CD8-positive, alpha-beta memory T cell (primary cell): ENCODE measurements around the gene FZD10. TPM values are rescaled to one million over a fixed set of nuclear protein-coding genes. Genes with fewer than 3 reads are reported as not detected.

Experiments
- CTCF ChIA-PET: fragments of 350-600 bp; sonication (Branson Sonifier 250); formaldehyde crosslinking; loops from one replicate; lab custom pipeline; 2021; ENCODE audit warnings: antibody characterized with exemption; lab: Charles Lee
- POLR2A ChIA-PET: fragments of 350-600 bp; sonication (Branson Sonifier 250); formaldehyde crosslinking; loops from one replicate; lab custom pipeline; 2021; ENCODE audit warnings: antibody characterized with exemption; lab: Charles Lee
- DNase-seq, 5 donors: peaks; one replicate each; pipeline versions ENCODE4 v3.0.0 to v3.0.0-alpha.2; 2020 to 2022; ENCODE audit warnings: mixed read lengths in 1 of 5
- H3K27ac ChIP-seq: one replicate; pipeline ENCODE4 v1.7.0; 2013; ENCODE audit warnings: low read depth, mild to moderate bottlenecking, low read length, moderate library complexity
- H3K27me3 ChIP-seq: 2 replicates; pipeline ENCODE4 v1.7.0; 2013; ENCODE audit warnings: low read length, mild to moderate bottlenecking; ENCODE audit not compliant: insufficient read depth, poor library complexity, severe bottlenecking
- H3K36me3 ChIP-seq: 2 replicates; pipeline ENCODE4 v1.7.0; 2013; ENCODE audit warnings: mild to moderate bottlenecking, low read length, moderate library complexity; ENCODE audit not compliant: insufficient read depth
- H3K4me1 ChIP-seq: 2 replicates; pipeline ENCODE4 v1.7.0; 2013; ENCODE audit warnings: mild to moderate bottlenecking, low read length, moderate library complexity; ENCODE audit not compliant: insufficient read depth
- H3K4me3 ChIP-seq: 2 replicates; pipeline ENCODE4 v1.7.0; 2013; ENCODE audit warnings: mild to moderate bottlenecking, low read length
- H3K9me3 ChIP-seq: 2 replicates; pipeline ENCODE4 v1.7.0; 2013; ENCODE audit warnings: mild to moderate bottlenecking, low read length
- H3K27ac Mint-ChIP-seq, 8 donors: one replicate each; pipeline ENCODE4 v1.8.0; 2020 to 2021; ENCODE audit warnings: mixed read lengths in 8 of 8, mild to moderate bottlenecking in 6 of 8, inconsistent platforms in 3 of 8, moderate library complexity in 3 of 8
- H3K27me3 Mint-ChIP-seq, 2 donors: one replicate each; pipeline ENCODE4 v1.8.0; 2020 to 2021; ENCODE audit warnings: mixed read lengths in 2 of 2, mild to moderate bottlenecking in 1 of 2, moderate library complexity in 1 of 2
- H3K36me3 Mint-ChIP-seq, 3 donors: one replicate each; pipeline ENCODE4 v1.8.0; 2020 to 2021; ENCODE audit warnings: mixed read lengths in 3 of 3, inconsistent platforms in 1 of 3, mild to moderate bottlenecking in 1 of 3
- H3K4me1 Mint-ChIP-seq, 3 donors: one replicate each; pipeline ENCODE4 v1.8.0; 2020 to 2021; ENCODE audit warnings: mixed read lengths in 3 of 3, inconsistent platforms in 1 of 3, mild to moderate bottlenecking in 1 of 3
- H3K4me3 Mint-ChIP-seq, 7 donors: one replicate each; pipeline ENCODE4 v1.8.0; 2020 to 2021; ENCODE audit warnings: mixed read lengths in 7 of 7, mild to moderate bottlenecking in 6 of 7, moderate library complexity in 4 of 7, inconsistent platforms in 2 of 7
- H3K9me3 Mint-ChIP-seq, 5 donors: one replicate each; pipeline ENCODE4 v1.8.0; 2020 to 2022; ENCODE audit warnings: mixed read lengths in 5 of 5, mild to moderate bottlenecking in 3 of 5, moderate library complexity in 2 of 5, inconsistent platforms in 1 of 5
- polyA plus RNA-seq: library from polyadenylated mRNA; unstranded; fragments of 300-500 nt; fragmentation: Illumina TruSeq; gene quantifications from one replicate; pipeline ENCODE4 v1.2.3, GENCODE V29; 2021
- total RNA-seq, 2 experiments: library from RNA; stranded (reverse); gene quantifications; one replicate each; pipeline ENCODE4 v1.2.3, GENCODE V29; 2021

The FZD10 gene
- total and polyA plus RNA-seq, 3 experiments from 2014 or later = not detected

- no peak overlapping the region for H3K4me3 ChIP-seq
- H3K27me3 ChIP-seq = no peaks in the 10 kb centered on the region
- no peak overlapping the region for H3K27ac ChIP-seq
- H3K9me3 Mint-ChIP-seq = peaks cover 0 to 11% (median 3%) of the 10 kb centered on the region in 5 donors
- H3K4me1 ChIP-seq = no peaks in the 10 kb centered on the region
- no peaks in the 10 kb centered on the region for H3K36me3 Mint-ChIP-seq
- no peak overlapping the region for H3K4me3 Mint-ChIP-seq
- no peak overlapping the region for H3K27ac Mint-ChIP-seq
- peaks cover 0 to 3% of the 10 kb centered on the region in 2 donors for H3K27me3 Mint-ChIP-seq
- no peaks in the 10 kb centered on the region for H3K4me1 Mint-ChIP-seq
- DNase-seq = no peak
- H3K36me3 ChIP-seq = no peaks in the 10 kb centered on the region
- no peaks in the 10 kb centered on the region for H3K9me3 ChIP-seq
- CTCF ChIA-PET = no interaction called here
- POLR2A ChIA-PET = no interaction called here
These were observed 34.1 kb upstream of the FZD10 start for GRCh38 chr12:130127912-130128789.

- H3K9me3 ChIP-seq = no peaks in the 10 kb centered on the region
- no peaks in the 10 kb centered on the region for H3K27me3 ChIP-seq
- Mint-ChIP-seq H3K27me3 (peaks cover 0 to 3% of the 10 kb centered on the region in 2 donors), H3K4me1 (no peaks in the 10 kb centered on the region), H3K27ac (no peak overlapping the region), H3K36me3 (no peaks in the 10 kb centered on the region), H3K4me3 (no peak overlapping the region), H3K9me3 (peaks cover 0 to 11% (median 3%) of the 10 kb centered on the region in 5 donors)
- H3K4me1 ChIP-seq = no peaks in the 10 kb centered on the region
- ChIA-PET POLR2A (no interaction called here), CTCF (no interaction called here)
- DNase-seq = no peak
- H3K36me3 ChIP-seq = no peaks in the 10 kb centered on the region
- H3K27ac ChIP-seq = no peak overlapping the region
- no peak overlapping the region for H3K4me3 ChIP-seq
These were observed 33.2 kb upstream of the FZD10 start for GRCh38 chr12:130128790-130129735.

DNA sequence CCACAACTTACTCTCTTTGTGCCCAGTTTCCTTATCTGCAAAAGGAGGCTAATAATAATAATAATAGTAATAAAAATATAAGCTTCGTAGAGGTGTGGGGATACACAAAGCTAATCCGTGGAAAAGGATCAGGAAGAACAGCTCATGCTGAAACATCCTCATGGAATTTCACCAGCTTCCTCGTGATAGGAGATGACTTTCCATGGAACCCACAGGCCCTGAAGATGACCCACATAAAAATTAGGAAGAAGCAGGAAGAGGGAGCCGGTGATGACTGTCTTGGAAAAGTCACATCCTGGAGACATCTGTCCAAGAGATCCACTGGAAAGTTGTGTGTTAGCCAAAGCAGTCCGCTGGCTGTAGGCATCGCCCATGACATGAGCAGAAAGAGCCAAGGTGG, 31.9 kb upstream of the FZD10 start:
- ChIA-PET POLR2A (no interaction called here), CTCF (no interaction called here)
- Mint-ChIP-seq H3K36me3 (no peaks in the 10 kb centered on the region), H3K9me3 (peaks cover 0 to 17% (median 8%) of the 10 kb centered on the region in 5 donors), H3K27ac (no peak overlapping the region), H3K27me3 (peaks cover 0 to 3% of the 10 kb centered on the region in 2 donors), H3K4me1 (no peaks in the 10 kb centered on the region), H3K4me3 (no peak overlapping the region)
- Histone ChIP-seq H3K4me3 (no peak overlapping the region), H3K4me1 (no peaks in the 10 kb centered on the region), H3K27ac (no peak overlapping the region), H3K27me3 (no peaks in the 10 kb centered on the region), H3K9me3 (no peaks in the 10 kb centered on the region), H3K36me3 (no peaks in the 10 kb centered on the region)
- DNase-seq = no peak

DNA sequence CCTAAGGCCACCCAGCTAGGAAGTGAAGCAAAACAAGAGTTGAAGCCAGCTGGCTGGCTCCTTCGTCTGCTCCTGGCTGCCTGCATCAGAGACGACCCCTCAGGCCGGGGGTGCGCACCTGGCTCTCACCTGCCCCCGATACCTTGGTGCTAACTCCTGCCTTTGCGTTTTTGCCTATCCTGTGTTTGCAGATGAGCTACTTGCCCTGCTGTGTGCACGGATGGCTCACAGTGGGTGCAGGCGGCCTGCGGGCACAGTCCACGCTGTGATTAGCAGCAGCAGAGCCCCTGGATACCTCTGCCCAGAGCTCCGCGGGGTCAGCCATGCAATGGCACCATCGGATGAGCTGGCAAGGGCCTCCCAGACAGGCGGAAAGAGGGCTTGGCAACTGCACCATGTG, 31.2 kb upstream of the FZD10 start:
- H3K27me3 ChIP-seq = no peaks in the 10 kb centered on the region
- no peaks in the 10 kb centered on the region for H3K4me1 ChIP-seq
- H3K4me3 ChIP-seq = no peak overlapping the region
- H3K27ac ChIP-seq = no peak overlapping the region
- no peak overlapping the region for H3K27ac Mint-ChIP-seq
- H3K36me3 ChIP-seq = no peaks in the 10 kb centered on the region
- no peaks in the 10 kb centered on the region for H3K9me3 ChIP-seq
- no peaks in the 10 kb centered on the region for H3K4me1 Mint-ChIP-seq
- peaks cover 0 to 14% (median 8%) of the 10 kb centered on the region in 5 donors for H3K9me3 Mint-ChIP-seq
- CTCF ChIA-PET = no interaction called here
- POLR2A ChIA-PET = no interaction called here
- no peak overlapping the region for H3K4me3 Mint-ChIP-seq
- DNase-seq = no peak
- peaks cover 0 to 3% of the 10 kb centered on the region in 2 donors for H3K27me3 Mint-ChIP-seq
- no peaks in the 10 kb centered on the region for H3K36me3 Mint-ChIP-seq

- ChIA-PET CTCF (no interaction called here), POLR2A (no interaction called here)
- Mint-ChIP-seq H3K9me3 (peaks cover 0 to 15% (median 8%) of the 10 kb centered on the region in 5 donors), H3K27me3 (peaks cover 0 to 5% of the 10 kb centered on the region in 2 donors), H3K27ac (no peak overlapping the region), H3K36me3 (no peaks in the 10 kb centered on the region), H3K4me1 (no peaks in the 10 kb centered on the region), H3K4me3 (no peak overlapping the region)
- Histone ChIP-seq H3K9me3 (no peaks in the 10 kb centered on the region), H3K36me3 (no peaks in the 10 kb centered on the region), H3K4me3 (no peak overlapping the region), H3K4me1 (no peaks in the 10 kb centered on the region), H3K27ac (no peak overlapping the region), H3K27me3 (no peaks in the 10 kb centered on the region)
- no peak for DNase-seq
These were observed 30.5 kb upstream of the FZD10 start for GRCh38 chr12:130131801-130132200.

- ChIA-PET POLR2A (no interaction called here), CTCF (no interaction called here)
- H3K27ac ChIP-seq = no peak overlapping the region
- no peak overlapping the region for H3K27ac Mint-ChIP-seq
- no peak overlapping the region for H3K4me3 ChIP-seq
- peaks cover 0 to 5% of the 10 kb centered on the region in 2 donors for H3K27me3 Mint-ChIP-seq
- H3K4me1 ChIP-seq = no peaks in the 10 kb centered on the region
- no peaks in the 10 kb centered on the region for H3K36me3 Mint-ChIP-seq
- H3K4me3 Mint-ChIP-seq = no peak overlapping the region
- H3K9me3 Mint-ChIP-seq = peaks cover 0 to 14% (median 5%) of the 10 kb centered on the region in 5 donors
- no peaks in the 10 kb centered on the region for H3K4me1 Mint-ChIP-seq
- H3K9me3 ChIP-seq = no peaks in the 10 kb centered on the region
- no peaks in the 10 kb centered on the region for H3K36me3 ChIP-seq
- DNase-seq = no peak
- H3K27me3 ChIP-seq = no peaks in the 10 kb centered on the region
These were observed 29.3 kb upstream of the FZD10 start for GRCh38 chr12:130132831-130133511.

DNA sequence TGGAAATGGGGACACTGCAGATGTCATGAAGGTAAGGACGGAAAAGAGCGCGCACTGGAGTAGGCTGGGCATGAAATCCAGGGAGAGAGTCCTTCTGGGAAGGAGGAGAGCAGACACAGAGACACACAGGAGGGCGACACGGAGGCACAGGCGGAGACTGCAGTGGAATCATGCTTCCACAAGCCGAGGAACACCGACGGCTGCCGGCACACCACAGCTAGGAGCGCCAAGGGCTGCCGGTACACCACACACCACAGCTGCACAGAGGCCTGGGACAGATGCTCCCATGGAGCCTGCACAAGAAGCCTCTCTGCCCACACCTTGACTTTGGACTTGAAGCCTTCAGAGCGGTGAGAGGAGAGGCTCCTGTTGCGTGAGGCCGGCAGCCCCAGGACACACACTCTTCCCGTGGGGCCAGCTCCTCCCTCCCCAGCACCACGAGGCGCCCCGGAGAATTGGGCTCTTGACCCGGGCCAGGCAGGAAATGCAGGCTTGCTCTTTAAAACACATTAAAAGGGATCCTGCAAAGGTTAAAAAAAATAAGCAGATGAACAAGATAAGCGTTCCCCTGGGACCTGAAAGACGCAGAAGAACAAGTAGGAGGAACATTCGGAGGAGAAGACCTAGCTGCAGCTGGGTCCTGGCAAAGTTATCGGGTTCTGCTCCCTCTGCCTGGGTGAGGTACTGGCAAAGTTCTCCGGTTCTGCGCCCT, 28.3 kb upstream of the FZD10 start:
- H3K27me3 ChIP-seq = no peaks in the 10 kb centered on the region
- no peak overlapping the region for H3K4me3 ChIP-seq
- no peaks in the 10 kb centered on the region for H3K36me3 Mint-ChIP-seq
- H3K36me3 ChIP-seq = no peaks in the 10 kb centered on the region
- CTCF ChIA-PET = no interaction called here
- no peak overlapping the region for H3K27ac ChIP-seq
- H3K27ac Mint-ChIP-seq = no peak overlapping the region
- no peaks in the 10 kb centered on the region for H3K9me3 ChIP-seq
- POLR2A ChIA-PET = no interaction called here
- H3K4me1 ChIP-seq = no peaks in the 10 kb centered on the region
- no peaks in the 10 kb centered on the region for H3K4me1 Mint-ChIP-seq
- DNase-seq = no peak
- H3K9me3 Mint-ChIP-seq = peaks cover 0 to 14% (median 5%) of the 10 kb centered on the region in 5 donors
- H3K27me3 Mint-ChIP-seq = peaks cover 0 to 9% of the 10 kb centered on the region in 2 donors
- no peak overlapping the region for H3K4me3 Mint-ChIP-seq
